Fibroblast of villous mesenchyme (primary cell): ENCODE measurements around the gene HEATR5A. TPM values are rescaled to one million over a fixed set of nuclear protein-coding genes. Genes with fewer than 3 reads are reported as not detected.

Source experiments
- DNase-seq: peaks from one replicate; pipeline ENCODE4 v3.0.0-alpha.2; 2010; ENCODE audit warnings: low read depth
- H3K4me3 ChIP-seq: 2 replicates; pipeline ENCODE4 v1.5.1; 2011; ENCODE audit warnings: low read depth, mild to moderate bottlenecking, low read length
- total RNA-seq: library from RNA; depleted of rRNA; stranded (reverse); fragments of >200 nt; gene quantifications from 2 replicates; pipeline ENCODE4 v1.2.3, GENCODE V29; 2012
- TF ChIP-seq, protein P1 (sequence below): IDR thresholded peaks from 2 replicates; pipeline ENCODE4 v1.5.1; 2012; ENCODE audit warnings: low read depth, mild to moderate bottlenecking, low read length; ENCODE audit not compliant: insufficient read depth

The HEATR5A gene
- total RNA-seq, 1 donor: 87.7 TPM

DNA sequence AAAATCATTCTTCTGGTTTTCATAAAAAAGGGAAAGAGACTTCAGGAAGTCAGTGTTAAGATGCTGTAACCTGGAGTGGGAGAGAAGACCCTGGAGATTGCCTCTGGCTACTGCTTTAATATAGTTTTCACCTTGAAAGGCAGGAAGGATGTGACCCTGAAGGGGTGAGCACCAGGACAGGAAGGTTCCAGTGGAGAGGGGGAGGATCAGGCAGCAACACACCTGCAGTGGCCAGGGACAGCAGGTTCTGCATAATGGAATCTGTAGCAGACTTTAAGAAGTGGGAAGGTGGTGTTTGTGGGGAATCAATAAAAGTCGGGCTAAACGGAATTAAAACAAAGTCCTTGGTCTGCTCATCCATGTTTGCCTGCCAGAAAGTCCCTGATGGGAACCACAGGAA is 6.3 kb upstream of the HEATR5A start:
- TF ChIP-seq, protein P1, sequence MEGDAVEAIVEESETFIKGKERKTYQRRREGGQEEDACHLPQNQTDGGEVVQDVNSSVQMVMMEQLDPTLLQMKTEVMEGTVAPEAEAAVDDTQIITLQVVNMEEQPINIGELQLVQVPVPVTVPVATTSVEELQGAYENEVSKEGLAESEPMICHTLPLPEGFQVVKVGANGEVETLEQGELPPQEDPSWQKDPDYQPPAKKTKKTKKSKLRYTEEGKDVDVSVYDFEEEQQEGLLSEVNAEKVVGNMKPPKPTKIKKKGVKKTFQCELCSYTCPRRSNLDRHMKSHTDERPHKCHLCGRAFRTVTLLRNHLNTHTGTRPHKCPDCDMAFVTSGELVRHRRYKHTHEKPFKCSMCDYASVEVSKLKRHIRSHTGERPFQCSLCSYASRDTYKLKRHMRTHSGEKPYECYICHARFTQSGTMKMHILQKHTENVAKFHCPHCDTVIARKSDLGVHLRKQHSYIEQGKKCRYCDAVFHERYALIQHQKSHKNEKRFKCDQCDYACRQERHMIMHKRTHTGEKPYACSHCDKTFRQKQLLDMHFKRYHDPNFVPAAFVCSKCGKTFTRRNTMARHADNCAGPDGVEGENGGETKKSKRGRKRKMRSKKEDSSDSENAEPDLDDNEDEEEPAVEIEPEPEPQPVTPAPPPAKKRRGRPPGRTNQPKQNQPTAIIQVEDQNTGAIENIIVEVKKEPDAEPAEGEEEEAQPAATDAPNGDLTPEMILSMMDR: no peak

DNA sequence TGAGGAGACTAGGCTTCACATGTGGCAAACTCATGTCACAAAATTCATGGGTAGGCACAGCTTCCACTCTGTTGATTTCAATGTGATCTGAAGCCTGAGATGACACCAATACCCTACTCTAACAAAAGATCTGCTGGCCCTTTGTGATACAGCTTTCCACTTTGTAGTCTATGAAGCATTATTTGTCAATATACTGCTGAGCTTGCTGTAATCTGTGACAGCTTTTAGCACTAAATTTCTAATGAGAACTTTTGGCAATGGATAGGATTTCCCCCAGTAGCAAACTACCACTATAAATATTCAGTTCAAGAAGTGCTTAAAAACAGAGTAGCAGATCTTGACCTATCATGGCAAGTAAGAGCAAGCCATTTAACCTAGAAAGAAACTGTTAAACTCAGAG is 5.6 kb upstream of the HEATR5A start:
- DNase-seq: no peak
- H3K4me3 ChIP-seq: no peak overlapping the region
- TF ChIP-seq, protein P1: no peak

More for the DNA sequence above, 6.3 kb upstream of the HEATR5A start:
- H3K4me3 ChIP-seq: no peak overlapping the region
- DNase-seq: no peak

DNA sequence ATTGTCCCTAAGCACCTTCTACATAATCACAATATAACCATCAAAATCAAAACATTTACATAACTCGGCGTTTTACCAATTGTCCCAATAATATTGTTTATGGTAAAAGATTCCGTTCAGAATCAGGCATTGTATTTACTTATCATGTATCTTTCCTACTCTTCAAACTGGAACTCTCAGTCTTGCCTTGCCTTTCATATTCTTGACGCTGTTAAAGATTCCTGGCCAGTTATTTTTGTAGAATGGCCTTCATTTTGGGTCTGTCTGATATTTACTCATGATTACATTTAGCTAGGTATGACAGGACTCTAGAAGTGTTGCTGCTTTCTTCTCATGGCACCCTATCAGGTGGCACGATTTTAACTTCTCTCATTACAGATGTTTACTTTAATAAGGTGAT is 850 bp upstream of the HEATR5A start:
- DNase-seq: no peak
- TF ChIP-seq, protein P1: no peak
- H3K4me3 ChIP-seq: no peak overlapping the region

DNA sequence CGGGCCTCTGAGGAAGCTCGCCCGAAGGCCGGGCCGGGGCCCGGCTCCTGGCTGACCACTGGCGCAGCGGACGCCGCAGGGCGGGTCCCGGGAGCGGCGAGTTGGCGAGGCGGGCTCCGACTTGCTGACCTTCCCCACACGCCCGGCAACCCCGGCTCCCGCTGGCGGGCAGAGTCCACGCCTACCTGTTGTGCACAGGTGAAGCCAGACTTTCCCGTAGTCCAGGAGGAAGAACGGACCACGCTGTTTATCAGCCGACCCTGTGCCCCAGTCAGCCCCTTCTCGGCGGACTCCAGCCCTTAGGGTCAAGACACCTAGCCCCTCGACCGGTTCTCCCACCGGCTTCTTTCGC is 407 bp downstream of the HEATR5A start:
- TF ChIP-seq, protein P1: no peak
- peak; percentile 70 for DNase-seq
- H3K4me3 ChIP-seq: peak overlapping the region; percentile 95

DNA sequence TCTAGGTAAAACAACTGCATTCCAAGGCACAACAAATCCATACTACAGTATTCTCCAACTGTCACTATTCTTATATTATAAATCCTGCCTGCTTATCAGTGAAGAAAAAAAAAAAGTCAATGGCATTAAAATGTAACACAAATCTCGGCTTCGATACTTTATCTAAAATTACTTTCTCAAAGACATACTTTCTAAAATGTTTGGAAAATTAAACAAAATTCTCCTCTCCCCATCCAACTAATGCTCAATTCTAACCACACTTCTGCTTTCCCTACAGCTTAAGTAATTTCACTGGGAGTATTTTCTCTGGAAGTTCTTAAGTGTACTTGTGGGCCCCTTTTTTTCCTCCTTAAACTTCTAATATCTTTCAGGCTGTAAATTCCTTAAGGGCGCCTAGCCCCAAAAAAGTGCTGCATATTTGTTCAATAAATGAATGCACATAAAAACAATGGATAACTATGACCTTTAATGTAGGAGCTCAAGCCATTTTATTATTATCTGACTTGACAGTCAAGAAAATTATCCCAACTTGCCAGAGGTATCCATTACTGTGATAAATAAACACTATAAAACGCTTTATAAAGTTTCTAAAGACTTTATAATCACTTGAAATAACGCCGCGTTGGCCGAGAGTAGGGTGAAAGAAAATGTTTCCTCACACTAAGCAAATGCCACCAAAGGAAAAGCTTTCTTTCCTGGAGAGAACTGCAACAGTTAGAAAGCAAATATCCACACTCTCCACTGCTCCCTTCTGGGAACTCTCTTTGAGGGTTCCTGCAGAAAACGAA is 977 bp downstream of the HEATR5A start:
- peak overlapping the region; percentile 95 for H3K4me3 ChIP-seq
- peak; percentile 16 for DNase-seq
- TF ChIP-seq, protein P1: no peak

DNA sequence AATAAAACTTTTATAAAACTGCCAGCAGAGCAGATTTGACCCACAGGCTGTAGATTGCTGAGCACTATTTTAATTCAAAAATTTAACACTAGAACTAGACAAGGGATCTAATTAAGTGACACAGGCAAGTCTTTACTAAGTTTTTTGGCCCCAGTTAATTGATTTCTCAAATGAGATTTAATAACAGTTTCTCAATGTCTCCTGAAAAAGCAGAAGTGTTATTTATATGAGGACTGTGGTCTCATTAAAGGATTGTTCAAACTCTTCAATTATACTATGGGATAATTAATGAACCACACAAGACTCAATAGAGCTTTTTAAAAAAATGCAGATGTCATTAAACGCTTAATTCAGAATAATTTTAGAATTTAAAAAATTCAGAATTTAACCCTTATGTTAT is 1.9 kb downstream of the HEATR5A start:
- DNase-seq: no peak
- TF ChIP-seq, protein P1: no peak
- no peak overlapping the region for H3K4me3 ChIP-seq
